Aorta (tissue), 5 donors: ENCODE results near the gene ILKAP. TPM values are rescaled to one million over a fixed set of nuclear protein-coding genes. Genes with fewer than 3 reads are reported as not detected.

ENCODE experiments used
- ATAC-seq: fragments of 200-7000 bp; cut with Tn5 transposase; one replicate; pipeline ENCODE4 v1.9.1; 2022; ENCODE audit warnings: moderate library complexity; ENCODE audit not compliant: low FRiP score
- DNase-seq, 2 donors: peaks; one replicate each; pipeline ENCODE4 v3.0.0-alpha.2; 2020
- H3K27ac ChIP-seq, 2 donors: one replicate each; pipeline ENCODE4 v1.5.1; 2013; ENCODE audit warnings: low read length in 2 of 2, mild to moderate bottlenecking in 2 of 2, moderate library complexity in 2 of 2, control low read depth in 1 of 2, inconsistent platforms in 1 of 2, low read depth in 1 of 2
- H3K27me3 ChIP-seq, 2 donors: one replicate each; pipeline ENCODE4 v1.6.1; 2013; ENCODE audit warnings: control low read depth in 1 of 2, low read length in 1 of 2, mild to moderate bottlenecking in 1 of 2, moderate library complexity in 1 of 2; ENCODE audit not compliant: insufficient read depth in 2 of 2, control insufficient read depth in 1 of 2
- H3K36me3 ChIP-seq, 2 donors: one replicate each; pipeline ENCODE4 v1.6.1; 2013; ENCODE audit warnings: control low read depth in 1 of 2, low read length in 1 of 2, mild to moderate bottlenecking in 1 of 2; ENCODE audit not compliant: insufficient read depth in 2 of 2, control insufficient read depth in 1 of 2
- H3K4me1 ChIP-seq, 2 donors: one replicate each; pipeline ENCODE4 v1.6.1; 2013; ENCODE audit warnings: low read length in 2 of 2, control low read depth in 1 of 2, mild to moderate bottlenecking in 1 of 2, moderate library complexity in 1 of 2; ENCODE audit not compliant: insufficient read depth in 2 of 2, control insufficient read depth in 1 of 2
- H3K4me3 ChIP-seq, 2 donors: one replicate each; pipeline ENCODE4 v1.5.1; 2013; ENCODE audit warnings: low read length in 2 of 2, control low read depth in 1 of 2, mild to moderate bottlenecking in 1 of 2
- H3K9me3 ChIP-seq: one replicate; pipeline ENCODE4 v1.6.1; 2013; ENCODE audit warnings: mild to moderate bottlenecking, low read length; ENCODE audit not compliant: control insufficient read depth
- WGBS, 2 donors: extraction: QIAGEN DNeasy Blood & Tissue Kit; methylation state at CpG; one replicate each; pipeline ENCODE4 v1.1.7; 2013; 5-methylcytosine and 5-hydroxymethylcytosine counted together
- intact Hi-C, 2 donors: fragments of 100-400 bp; cut with DNase I; formaldehyde crosslinking; loops; one replicate each; pipeline versions ENCODE4 v1.14.2 to v1.15.0; 2022
- polyA plus RNA-seq, 2 donors: library from polyadenylated mRNA; stranded (reverse); fragments of 200-250 nt; gene quantifications; one replicate each; pipeline ENCODE4 v1.2.3, GENCODE V29; 2013
- total RNA-seq, 2 donors: library from RNA; stranded (reverse); fragmentation: NEBNext Ultra II Directional; extraction: Animal tissue kit (Norgen Biotek cat#: 25700); gene quantifications; one replicate each; pipeline ENCODE4 v1.2.1, GENCODE V29; 2021
- donor health status: healthy with polysubstance abuse.
- donor health status: Bipolar disorder and iron deficiency.
- donor health status: DM: no; HTN: no; CAD: no.
- donor health status: DM: no; HTN: no; CAD: no.
- donor health status: DM: yes; HTN: yes; CAD: no.

ILKAP gene
- total and polyA plus RNA-seq, 4 donors = 19.4 to 149 (median 49.6) TPM

DNA sequence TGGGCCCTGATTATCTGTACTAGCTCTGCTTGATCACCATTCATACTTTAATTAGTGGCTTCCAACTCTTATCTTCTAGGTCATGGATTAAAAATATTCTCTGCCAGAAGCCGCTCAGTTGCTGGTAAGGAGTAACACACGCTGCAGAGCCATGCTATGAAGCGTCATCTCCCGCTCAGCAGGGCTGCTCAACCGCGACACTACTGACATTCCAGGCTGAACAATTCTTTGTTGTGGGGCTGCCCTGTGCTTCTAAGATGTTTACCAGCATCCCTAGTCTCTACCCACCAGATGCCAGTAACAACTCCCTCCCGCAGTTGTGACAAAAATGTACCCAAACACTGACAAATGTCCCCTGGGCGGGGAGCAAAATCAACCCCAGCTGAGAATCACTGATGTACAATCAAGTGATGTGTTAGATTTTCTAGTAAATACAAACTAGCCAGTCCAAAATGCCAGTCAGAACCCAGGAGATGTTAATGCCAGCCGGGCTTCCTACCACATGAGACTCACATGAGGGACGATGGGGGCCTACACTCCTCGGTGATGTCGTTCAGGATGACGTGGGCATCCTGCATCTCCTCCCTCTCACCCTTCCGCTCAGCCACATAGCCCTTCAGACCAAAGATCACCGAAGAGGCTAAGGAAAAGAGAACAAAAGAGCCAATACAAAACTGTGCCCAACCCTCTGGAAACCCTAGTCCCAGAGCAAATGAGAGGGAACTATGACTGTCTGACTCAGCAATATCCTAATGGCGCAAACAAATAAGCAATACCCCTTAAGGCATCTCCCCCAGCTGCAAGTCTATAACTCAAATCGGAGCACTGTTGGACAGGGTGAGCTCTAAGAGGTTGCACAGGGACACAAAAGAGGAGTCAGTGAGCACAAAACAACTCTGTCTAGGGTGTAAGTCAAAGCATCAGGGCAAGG, 15.6 kb downstream of the ILKAP start:
- H3K27ac ChIP-seq = no peak overlapping the region
- no peaks in the 10 kb centered on the region for H3K9me3 ChIP-seq

DNA sequence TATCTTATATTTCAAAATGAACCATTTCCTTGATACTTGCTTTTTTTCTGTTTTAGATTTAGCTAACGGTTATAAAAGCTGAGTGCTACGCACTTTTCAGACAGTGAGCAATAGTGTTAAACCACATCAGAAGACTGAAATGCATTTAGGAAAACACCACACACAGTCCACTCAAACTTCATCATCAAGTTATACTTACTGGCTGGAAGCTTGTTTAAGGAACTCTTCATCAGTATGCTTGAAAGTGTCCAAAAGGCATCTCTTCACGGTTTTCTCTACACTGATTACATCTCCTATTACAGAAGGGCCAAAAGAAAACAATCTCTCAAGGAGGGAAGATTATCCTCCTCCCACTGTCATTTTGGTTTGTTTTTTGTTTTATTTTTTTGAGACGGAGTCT, 19.7 kb downstream of the ILKAP start:
- WGBS, 2 donors = 77 to 78% methylated on average over 4 of the region's 4 CpGs
- no peaks in the 10 kb centered on the region for H3K4me1 ChIP-seq
- DNase-seq (no peak), ATAC-seq (no peak)
- peaks cover 22 to 28% of the 10 kb centered on the region in 2 donors for H3K36me3 ChIP-seq
- no peaks in the 10 kb centered on the region for H3K9me3 ChIP-seq
- no peak overlapping the region for H3K4me3 ChIP-seq
- no peak overlapping the region for H3K27ac ChIP-seq
- intact Hi-C loops = no loop called here
- H3K27me3 ChIP-seq = no peaks in the 10 kb centered on the region

More for the DNA sequence above, 15.6 kb downstream of the ILKAP start:
- ATAC-seq = no peak
- H3K4me1 ChIP-seq = no peaks in the 10 kb centered on the region
- no peak overlapping the region for H3K4me3 ChIP-seq
- peaks cover 17 to 25% of the 10 kb centered on the region in 2 donors for H3K36me3 ChIP-seq
- no peak for DNase-seq
- 86 to 92% methylated on average over 17 of the region's 17 CpGs for WGBS, 2 donors
- no peaks in the 10 kb centered on the region for H3K27me3 ChIP-seq
- intact Hi-C loops = no loop called here

DNA sequence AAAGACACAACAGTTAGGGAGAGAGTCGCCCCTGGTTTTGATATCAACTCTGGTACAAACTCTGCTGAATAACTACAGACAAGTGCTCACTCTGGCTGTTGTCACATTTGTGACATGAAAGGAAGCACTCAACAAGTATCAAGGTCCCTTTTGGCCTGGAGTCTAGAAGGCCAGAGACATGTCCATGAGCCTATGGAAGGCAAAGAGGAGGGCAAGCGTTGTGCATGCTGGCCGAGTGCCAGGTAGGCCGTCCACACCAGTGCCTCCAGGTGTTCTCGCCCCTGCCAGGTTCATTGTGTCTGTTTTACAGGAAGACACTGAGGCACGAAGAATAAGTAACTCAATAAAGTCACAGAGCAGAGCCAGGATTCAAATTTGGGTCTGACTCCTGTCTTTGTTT, 21.1 kb downstream of the ILKAP start:
- H3K27me3 ChIP-seq = no peaks in the 10 kb centered on the region
- H3K4me1 ChIP-seq = no peaks in the 10 kb centered on the region
- peaks cover 16 to 20% of the 10 kb centered on the region in 2 donors for H3K36me3 ChIP-seq
- ATAC-seq (no peak), DNase-seq (no peak)
- H3K4me3 ChIP-seq = no peak overlapping the region
- no peak overlapping the region for H3K27ac ChIP-seq
- H3K9me3 ChIP-seq = no peaks in the 10 kb centered on the region
- WGBS, 2 donors = 55 to 59% methylated on average over 6 of the region's 6 CpGs
- intact Hi-C loops = no loop called here

DNA sequence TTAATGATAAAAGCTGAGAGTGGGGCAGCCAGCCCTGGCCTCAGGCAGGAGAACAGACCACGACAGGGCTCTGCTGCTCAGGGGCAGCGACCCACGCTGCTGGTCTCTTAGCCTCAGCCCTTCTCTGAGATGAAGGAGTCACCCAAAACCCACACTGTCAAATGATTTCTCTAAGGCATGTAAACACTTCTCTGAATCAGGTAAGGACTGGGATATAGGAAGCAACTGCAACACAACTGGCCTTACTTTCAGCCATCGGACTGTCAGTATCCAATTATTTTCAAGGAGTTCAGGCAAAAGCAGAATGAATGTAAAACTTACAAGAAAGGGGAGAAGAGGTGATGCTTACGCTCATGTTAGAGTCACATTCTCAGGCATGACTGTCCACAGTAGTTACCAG, 22.9 kb downstream of the ILKAP start:
- no peaks in the 10 kb centered on the region for H3K27me3 ChIP-seq

DNA sequence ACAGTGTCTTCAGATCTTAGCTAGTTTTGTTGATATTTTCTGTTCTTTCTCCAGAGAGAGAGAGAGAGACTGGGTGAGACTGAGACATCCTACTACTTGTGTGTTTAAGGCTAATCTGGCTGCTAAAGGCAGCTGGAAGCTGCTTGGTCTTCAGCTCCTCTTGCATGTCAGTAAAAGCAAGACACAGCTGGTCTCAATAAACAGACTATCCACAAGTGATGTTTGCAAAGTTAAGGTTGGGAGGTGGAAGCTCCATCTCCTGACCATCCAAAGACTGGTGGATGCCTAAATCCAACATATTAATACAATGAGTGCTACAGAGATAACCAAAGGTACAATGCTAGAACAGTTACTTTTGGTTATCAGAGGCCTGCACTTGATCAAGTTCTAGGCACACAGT, 26.9 kb downstream of the ILKAP start:
- no peaks in the 10 kb centered on the region for H3K9me3 ChIP-seq
- H3K36me3 ChIP-seq = peaks cover 10 to 15% of the 10 kb centered on the region in 2 donors
- intact Hi-C loops = no loop called here
- no peak overlapping the region for H3K27ac ChIP-seq
- H3K27me3 ChIP-seq = no peaks in the 10 kb centered on the region
- H3K4me1 ChIP-seq = no peaks in the 10 kb centered on the region
- DNase-seq (no peak), ATAC-seq (no peak)
- H3K4me3 ChIP-seq = no peak overlapping the region

More for the DNA sequence above, 22.9 kb downstream of the ILKAP start:
- intact Hi-C loops = no loop called here
- H3K4me1 ChIP-seq = no peaks in the 10 kb centered on the region
- no peak overlapping the region for H3K27ac ChIP-seq
- no peak overlapping the region for H3K4me3 ChIP-seq
- H3K9me3 ChIP-seq = no peaks in the 10 kb centered on the region
- WGBS, 2 donors = 86 to 88% methylated on average over 5 of the region's 5 CpGs
- ATAC-seq (no peak), DNase-seq (no peak)
- peaks cover 13 to 16% of the 10 kb centered on the region in 2 donors for H3K36me3 ChIP-seq

DNA sequence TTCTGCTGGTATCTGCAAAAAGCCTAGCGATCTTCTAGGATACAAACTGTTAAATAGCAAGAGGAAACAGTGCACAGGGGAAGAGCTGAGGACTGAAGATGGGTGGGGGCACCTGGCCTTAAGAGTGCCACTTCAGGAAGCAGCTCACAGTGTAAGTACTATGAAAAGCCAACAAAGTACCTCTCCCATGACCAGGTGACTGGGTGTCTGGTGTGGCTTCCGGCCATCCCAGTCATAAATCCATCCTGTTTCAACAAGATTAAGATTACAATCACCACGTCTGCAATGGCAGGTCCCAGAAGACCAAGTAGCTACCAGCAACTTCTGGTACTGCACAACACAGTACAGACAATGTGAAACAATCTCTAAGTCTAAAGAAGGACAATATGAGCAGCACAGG, 28.8 kb downstream of the ILKAP start:
- H3K27ac ChIP-seq = no peak overlapping the region
- no peaks in the 10 kb centered on the region for H3K9me3 ChIP-seq
- no peaks in the 10 kb centered on the region for H3K27me3 ChIP-seq
- H3K4me3 ChIP-seq = no peak overlapping the region
- no peaks in the 10 kb centered on the region for H3K4me1 ChIP-seq
- intact Hi-C loops = loop anchor here in 1 of 2 donors (5.0 kb wide), 1 partner anchor 53 kb away; no protein-coding TSS in a partner anchor
- ATAC-seq (no peak), DNase-seq (no peak)
- WGBS, 2 donors = 85% methylated on average over 3 of the region's 3 CpGs
- peaks cover 5 to 7% of the 10 kb centered on the region in 2 donors for H3K36me3 ChIP-seq

DNA sequence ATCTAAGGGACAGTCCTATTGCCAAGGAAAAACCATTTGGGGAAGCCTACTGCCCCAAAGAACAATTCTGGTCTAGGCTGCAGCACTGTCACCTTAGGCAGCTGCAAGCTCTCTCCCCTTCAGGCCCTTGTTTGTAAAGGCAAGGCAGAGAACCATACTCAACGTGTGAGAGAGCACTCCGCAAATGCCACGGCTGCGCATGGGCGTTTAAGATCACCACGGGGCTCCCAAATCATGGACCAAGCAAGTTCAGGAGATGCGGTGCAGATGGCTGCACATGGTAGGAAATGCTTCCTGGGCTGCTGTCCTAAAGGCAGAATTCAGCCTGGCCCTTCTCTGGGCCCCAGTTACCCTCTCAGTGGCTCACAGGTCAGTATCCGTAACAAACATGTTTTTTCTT, 29.2 kb downstream of the ILKAP start:
- peaks cover 0 to 1% of the 10 kb centered on the region in 2 donors for H3K4me1 ChIP-seq
- 92 to 97% methylated on average over 8 of the region's 8 CpGs for WGBS, 2 donors

DNA sequence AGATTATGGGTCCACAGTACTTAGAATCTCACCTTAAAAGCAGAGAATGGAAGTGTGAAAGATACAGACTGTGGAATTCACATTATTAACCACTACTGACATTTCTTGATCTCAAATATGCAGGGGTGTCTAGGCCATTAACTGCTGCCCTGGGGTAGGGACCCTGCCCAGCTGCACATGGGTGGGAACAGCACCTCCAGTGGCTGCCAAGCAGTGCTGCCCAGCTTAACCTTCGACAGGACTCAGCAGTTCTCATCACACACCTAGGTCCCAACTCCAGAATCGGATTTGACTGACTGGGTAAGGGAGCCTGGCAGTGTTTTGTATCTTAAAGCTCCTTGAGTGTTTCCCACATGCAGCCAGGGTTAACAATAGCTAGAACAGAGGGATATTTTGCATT, 29.8 kb downstream of the ILKAP start:
- Histone ChIP-seq H3K36me3 (peaks cover 5 to 7% of the 10 kb centered on the region in 2 donors), H3K27me3 (no peaks in the 10 kb centered on the region), H3K9me3 (no peaks in the 10 kb centered on the region), H3K27ac (no peak overlapping the region), H3K4me1 (peaks cover 0 to 4% of the 10 kb centered on the region in 2 donors), H3K4me3 (no peak overlapping the region)
- no peak for DNase-seq
- intact Hi-C loops = loop anchor here in 1 of 2 donors (5.0 kb wide), 1 partner anchor 54 kb away; no protein-coding TSS in a partner anchor
- whole genome bisulfite sequencing, 2 donors = 85 to 87% methylated on average over 2 of the region's 2 CpGs
- no peak for ATAC-seq

More for the DNA sequence above, 29.2 kb downstream of the ILKAP start:
- Histone ChIP-seq H3K36me3 (peaks cover 5 to 7% of the 10 kb centered on the region in 2 donors), H3K9me3 (no peaks in the 10 kb centered on the region), H3K27ac (no peak overlapping the region), H3K4me3 (no peak overlapping the region), H3K27me3 (no peaks in the 10 kb centered on the region)
- ATAC-seq = no peak
- intact Hi-C loops = loop anchor here in 1 of 2 donors (5.0 kb wide), 1 partner anchor 53 kb away; no protein-coding TSS in a partner anchor
- no peak for DNase-seq

DNA sequence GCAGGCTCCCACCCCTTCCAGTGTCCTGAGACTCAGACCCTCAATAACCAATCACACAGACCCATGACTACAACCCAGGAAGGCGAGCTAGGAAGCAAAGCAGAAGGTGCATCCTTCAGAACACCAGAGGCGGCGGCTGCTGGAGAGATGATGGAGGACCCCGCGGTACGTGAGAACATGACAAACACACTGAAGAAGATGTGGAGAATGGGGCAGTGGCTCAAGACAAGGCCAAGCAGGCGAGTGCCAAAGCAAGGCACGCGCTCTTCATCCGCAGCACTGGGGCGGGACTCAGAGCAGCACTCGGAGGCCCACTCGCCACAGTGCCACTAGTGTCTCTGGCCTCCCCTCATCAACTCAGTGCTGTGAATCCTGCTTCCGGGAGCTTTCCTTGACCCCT, 31.1 kb downstream of the ILKAP start:
- H3K27me3 ChIP-seq = no peaks in the 10 kb centered on the region
- 90% methylated on average over 14 of the region's 14 CpGs for WGBS, 2 donors
- H3K36me3 ChIP-seq = peaks cover 4 to 5% of the 10 kb centered on the region in 2 donors
- H3K4me3 ChIP-seq = no peak overlapping the region
- intact Hi-C loops = loop anchor here in 1 of 2 donors (5.0 kb wide), 1 partner anchor 55 kb away; no protein-coding TSS in a partner anchor
- peak in 1 of 2 donors; percentile 38 for DNase-seq
- H3K9me3 ChIP-seq = no peaks in the 10 kb centered on the region
- no peak overlapping the region for H3K27ac ChIP-seq
- H3K4me1 ChIP-seq = peaks cover 0 to 4% of the 10 kb centered on the region in 2 donors
- no peak for ATAC-seq
